MM.1S (cell line): ENCODE measurements around the gene CAPN5.

Source experiments
- DNase-seq: peaks from one replicate; pipeline ENCODE4 v3.0.0-alpha.2; 2015
- H2AFZ ChIP-seq: fragments of 300-600 bp; sonication (generic); 2 replicates; pipeline ENCODE4 v1.6.0; 2016; ENCODE audit warnings: antibody characterized with exemption, low read length
- H3F3A ChIP-seq: fragments of 300-600 bp; sonication (generic); 2 replicates; pipeline ENCODE4 v1.6.1; 2016; ENCODE audit warnings: mild to moderate bottlenecking, antibody characterized with exemption, low read length, moderate library complexity, mixed read lengths; ENCODE audit not compliant: insufficient read depth
- H3K27ac ChIP-seq: fragments of 300-600 bp; sonication (generic); 2 replicates; pipeline ENCODE4 v1.5.1; 2016; ENCODE audit warnings: mild to moderate bottlenecking, low read length
- H3K27me3 ChIP-seq: fragments of 300-600 bp; sonication (generic); replicated peaks from 2 replicates; pipeline ENCODE4 v1.6.0; 2016; ENCODE audit warnings: low read length; ENCODE audit not compliant: insufficient read depth
- H3K36me3 ChIP-seq: fragments of 300-600 bp; sonication (generic); replicated peaks from 2 replicates; pipeline ENCODE4 v1.6.1; 2016; ENCODE audit warnings: mild to moderate bottlenecking, low read length, mixed read lengths; ENCODE audit not compliant: insufficient read depth
- H3K4me1 ChIP-seq: fragments of 300-600 bp; sonication (generic); 2 replicates; pipeline ENCODE4 v1.6.1; 2016; ENCODE audit warnings: low read length, mixed read lengths
- H3K4me2 ChIP-seq: fragments of 300-600 bp; sonication (generic); 2 replicates; pipeline ENCODE4 v1.6.0; 2016; ENCODE audit warnings: low read depth, low read length
- H3K4me3 ChIP-seq: fragments of 300-600 bp; sonication (generic); 2 replicates; pipeline ENCODE4 v1.5.1; 2016; ENCODE audit warnings: low read length, mixed read lengths
- H3K79me2 ChIP-seq: fragments of 300-600 bp; sonication (generic); 2 replicates; pipeline ENCODE4 v1.6.1; 2016; ENCODE audit warnings: mixed run types, low read length, mixed read lengths
- H3K9ac ChIP-seq: fragments of 300-600 bp; sonication (generic); 2 replicates; pipeline ENCODE4 v1.6.1; 2016; ENCODE audit warnings: low read length, mixed read lengths
- H3K9me2 ChIP-seq: fragments of 300-600 bp; sonication (generic); replicated peaks from 2 replicates; pipeline ENCODE4 v1.6.1; 2016; ENCODE audit warnings: mild to moderate bottlenecking, low read length, mixed read lengths; ENCODE audit not compliant: insufficient read depth
- H3K9me3 ChIP-seq: fragments of 300-600 bp; sonication (generic); replicated peaks from 2 replicates; pipeline ENCODE4 v1.6.1; 2016; ENCODE audit warnings: mild to moderate bottlenecking, low read length, mixed read lengths; ENCODE audit not compliant: insufficient read depth
- H4K20me1 ChIP-seq: fragments of 300-600 bp; sonication (generic); 2 replicates; pipeline ENCODE4 v1.6.1; 2016; ENCODE audit warnings: mild to moderate bottlenecking, low read length, moderate library complexity, mixed read lengths; ENCODE audit not compliant: insufficient read depth
- EZH2 ChIP-seq: fragments of 300-600 bp; sonication (generic); optimal IDR thresholded peaks from 2 replicates; pipeline ENCODE3; 2017; ENCODE audit warnings: low read depth, mild to moderate bottlenecking, antibody characterized with exemption, low read length, mixed read lengths
- EZH2phosphoT487 ChIP-seq: fragments of 300-600 bp; sonication (generic); IDR thresholded peaks from 2 replicates; pipeline ENCODE4 v1.6.1; 2018; ENCODE audit warnings: antibody characterized with exemption, low read length
- TF ChIP-seq, protein P1 (sequence below): fragments of 300-600 bp; sonication (generic); IDR thresholded peaks from 2 replicates; pipeline ENCODE4 v1.5.1; 2016; ENCODE audit warnings: antibody characterized with exemption, low read length, mixed read lengths

CAPN5 gene

DNA sequence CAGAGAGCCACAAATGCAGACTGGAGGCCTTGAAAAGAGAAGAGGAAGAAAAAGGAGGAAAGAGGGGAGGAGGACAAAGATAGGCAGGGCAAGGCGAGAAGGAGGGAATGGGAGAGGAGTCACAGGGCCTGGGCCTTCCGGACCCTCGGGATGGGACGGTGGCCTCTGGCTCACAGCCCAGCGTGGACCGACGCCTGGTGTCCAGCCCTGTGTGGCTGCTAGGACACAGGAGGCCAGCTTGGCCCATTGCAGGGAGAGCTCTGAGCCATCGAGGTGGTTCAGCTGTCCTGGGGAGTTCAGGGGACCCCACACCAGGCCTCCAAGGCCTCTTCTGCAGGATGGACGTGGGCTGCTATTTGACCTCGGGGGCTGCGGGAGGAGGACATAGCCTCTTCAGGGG, 70.7 kb downstream of the CAPN5 start:
- H4K20me1 ChIP-seq: no peaks in the 10 kb centered on the region; the same call in 1 of the 2 replicates
- H3K79me2 ChIP-seq: no peaks in the 10 kb centered on the region
- H2AFZ ChIP-seq: no peak overlapping the region
- H3K9me3 ChIP-seq: no peaks in the 10 kb centered on the region
- no peak overlapping the region for H3K4me2 ChIP-seq
- no peaks in the 10 kb centered on the region for H3K27me3 ChIP-seq
- H3K9ac ChIP-seq: no peak overlapping the region
- no peaks in the 10 kb centered on the region for H3K36me3 ChIP-seq
- H3K4me1 ChIP-seq: no peaks in the 10 kb centered on the region
- no peak for DNase-seq
- H3K4me3 ChIP-seq: no peak overlapping the region
- no peaks in the 10 kb centered on the region for H3F3A ChIP-seq
- H3K9me2 ChIP-seq: no peaks in the 10 kb centered on the region
- H3K27ac ChIP-seq: no peak overlapping the region
- no peak for TF ChIP-seq EZH2
- TF ChIP-seq, protein P1, sequence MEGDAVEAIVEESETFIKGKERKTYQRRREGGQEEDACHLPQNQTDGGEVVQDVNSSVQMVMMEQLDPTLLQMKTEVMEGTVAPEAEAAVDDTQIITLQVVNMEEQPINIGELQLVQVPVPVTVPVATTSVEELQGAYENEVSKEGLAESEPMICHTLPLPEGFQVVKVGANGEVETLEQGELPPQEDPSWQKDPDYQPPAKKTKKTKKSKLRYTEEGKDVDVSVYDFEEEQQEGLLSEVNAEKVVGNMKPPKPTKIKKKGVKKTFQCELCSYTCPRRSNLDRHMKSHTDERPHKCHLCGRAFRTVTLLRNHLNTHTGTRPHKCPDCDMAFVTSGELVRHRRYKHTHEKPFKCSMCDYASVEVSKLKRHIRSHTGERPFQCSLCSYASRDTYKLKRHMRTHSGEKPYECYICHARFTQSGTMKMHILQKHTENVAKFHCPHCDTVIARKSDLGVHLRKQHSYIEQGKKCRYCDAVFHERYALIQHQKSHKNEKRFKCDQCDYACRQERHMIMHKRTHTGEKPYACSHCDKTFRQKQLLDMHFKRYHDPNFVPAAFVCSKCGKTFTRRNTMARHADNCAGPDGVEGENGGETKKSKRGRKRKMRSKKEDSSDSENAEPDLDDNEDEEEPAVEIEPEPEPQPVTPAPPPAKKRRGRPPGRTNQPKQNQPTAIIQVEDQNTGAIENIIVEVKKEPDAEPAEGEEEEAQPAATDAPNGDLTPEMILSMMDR: no peak
- no peak for TF ChIP-seq EZH2phosphoT487

DNA sequence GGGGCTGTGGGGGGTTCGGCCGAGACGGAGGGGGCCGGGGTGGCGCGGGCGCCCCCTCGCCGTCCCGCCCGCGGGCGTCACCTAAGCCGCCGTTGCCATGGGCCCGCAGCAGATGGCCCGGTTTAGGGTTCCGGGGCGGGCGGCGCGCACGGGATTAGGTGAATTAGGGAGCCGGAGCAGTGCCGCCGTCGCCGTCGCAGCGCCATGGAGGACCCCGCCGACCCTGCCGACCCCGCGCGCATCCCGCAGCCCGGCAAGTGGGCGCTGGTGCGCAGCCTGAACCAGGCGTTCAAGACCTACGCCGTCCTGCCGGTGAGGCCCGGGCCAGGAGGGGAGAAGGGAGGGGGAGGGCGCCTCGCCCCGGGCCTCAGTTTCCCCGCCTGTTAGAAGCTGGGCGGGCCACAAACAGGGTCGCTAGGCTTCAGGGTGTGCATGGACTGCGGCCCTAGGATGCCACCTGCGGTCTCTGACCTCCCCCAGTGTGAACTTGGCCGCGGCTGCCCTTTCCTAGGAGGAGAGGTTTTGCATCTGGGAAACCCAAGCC, 71.4 kb downstream of the CAPN5 start:
- DNase-seq: no peak
- no peak overlapping the region for H3K4me2 ChIP-seq

DNA sequence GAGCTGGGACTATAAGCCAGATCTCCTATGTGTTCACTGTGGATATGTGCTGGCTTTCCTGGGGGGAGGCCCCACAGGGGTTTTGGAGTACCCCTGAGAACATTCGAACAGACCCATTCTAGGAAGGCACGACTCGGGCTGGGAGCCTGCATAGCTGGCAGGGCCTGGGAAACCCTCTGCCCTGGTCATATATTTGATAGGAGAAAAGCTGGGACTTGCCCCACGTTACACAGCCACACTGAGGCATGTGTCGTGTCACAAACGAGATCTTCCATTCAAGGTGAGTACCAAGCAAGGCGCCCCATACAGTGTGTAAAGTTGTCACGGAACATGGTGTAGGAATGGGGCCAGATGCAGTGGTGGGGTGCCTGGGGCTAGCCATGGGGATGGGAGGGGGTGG, 72.4 kb downstream of the CAPN5 start:
- Histone ChIP-seq H3K9ac (no peak overlapping the region), H3K4me2 (no peak overlapping the region), H3K4me3 (no peak overlapping the region), H3K9me3 (no peaks in the 10 kb centered on the region), H3K4me1 (no peaks in the 10 kb centered on the region), H3K9me2 (no peaks in the 10 kb centered on the region), H3F3A (no peaks in the 10 kb centered on the region), H3K27me3 (no peaks in the 10 kb centered on the region), H3K79me2 (no peaks in the 10 kb centered on the region), H3K27ac (no peak overlapping the region), H3K36me3 (no peaks in the 10 kb centered on the region), H2AFZ (no peak overlapping the region), H4K20me1 (no peaks in the 10 kb centered on the region; the same call in 1 of the 2 replicates)
- TF ChIP-seq, protein P1: no peak
- TF ChIP-seq EZH2phosphoT487 (no peak), EZH2 (no peak)
- DNase-seq: no peak

More for the DNA sequence above, 71.4 kb downstream of the CAPN5 start:
- Histone ChIP-seq H3K9me2 (no peaks in the 10 kb centered on the region), H3K9me3 (no peaks in the 10 kb centered on the region), H4K20me1 (no peaks in the 10 kb centered on the region; the same call in 1 of the 2 replicates), H3K36me3 (no peaks in the 10 kb centered on the region), H3K9ac (no peak overlapping the region), H3F3A (no peaks in the 10 kb centered on the region), H2AFZ (no peak overlapping the region), H3K4me3 (no peak overlapping the region), H3K4me1 (no peaks in the 10 kb centered on the region), H3K27ac (no peak overlapping the region), H3K79me2 (no peaks in the 10 kb centered on the region), H3K27me3 (no peaks in the 10 kb centered on the region)
- no peak for TF ChIP-seq EZH2phosphoT487
- TF ChIP-seq, protein P1: no peak
- TF ChIP-seq EZH2: no peak
